ENCODE measurements around the gene NAT16.

DNA sequence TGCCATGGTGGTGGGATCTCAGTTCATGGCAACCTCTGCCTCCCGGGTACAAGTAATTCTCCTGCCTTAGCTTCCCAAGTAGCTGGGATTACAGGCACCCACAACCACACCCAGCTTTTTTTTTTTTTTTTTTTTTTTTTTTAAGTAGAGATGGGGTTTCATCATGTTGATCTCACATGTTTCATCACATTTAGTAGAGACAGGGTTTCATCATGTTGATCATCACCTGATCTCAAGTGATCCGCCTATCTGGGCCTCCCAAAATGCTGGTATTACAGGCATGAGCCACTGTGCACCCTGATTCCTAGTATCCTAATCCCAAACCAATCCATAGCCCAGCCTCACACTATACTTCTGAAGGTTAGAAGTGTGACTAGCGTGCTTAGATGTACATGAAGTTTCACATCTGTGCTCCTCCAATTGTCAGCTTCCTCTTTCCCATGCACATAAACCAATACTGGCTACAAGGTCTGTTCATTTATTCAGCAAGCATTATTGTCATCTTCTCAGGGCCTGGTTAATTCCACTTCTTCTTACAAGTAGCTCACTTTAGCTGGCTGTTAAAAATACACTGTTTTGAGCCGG, 6.8 kb upstream of the NAT16 start:
- TF ChIP-seq, protein P1, sequence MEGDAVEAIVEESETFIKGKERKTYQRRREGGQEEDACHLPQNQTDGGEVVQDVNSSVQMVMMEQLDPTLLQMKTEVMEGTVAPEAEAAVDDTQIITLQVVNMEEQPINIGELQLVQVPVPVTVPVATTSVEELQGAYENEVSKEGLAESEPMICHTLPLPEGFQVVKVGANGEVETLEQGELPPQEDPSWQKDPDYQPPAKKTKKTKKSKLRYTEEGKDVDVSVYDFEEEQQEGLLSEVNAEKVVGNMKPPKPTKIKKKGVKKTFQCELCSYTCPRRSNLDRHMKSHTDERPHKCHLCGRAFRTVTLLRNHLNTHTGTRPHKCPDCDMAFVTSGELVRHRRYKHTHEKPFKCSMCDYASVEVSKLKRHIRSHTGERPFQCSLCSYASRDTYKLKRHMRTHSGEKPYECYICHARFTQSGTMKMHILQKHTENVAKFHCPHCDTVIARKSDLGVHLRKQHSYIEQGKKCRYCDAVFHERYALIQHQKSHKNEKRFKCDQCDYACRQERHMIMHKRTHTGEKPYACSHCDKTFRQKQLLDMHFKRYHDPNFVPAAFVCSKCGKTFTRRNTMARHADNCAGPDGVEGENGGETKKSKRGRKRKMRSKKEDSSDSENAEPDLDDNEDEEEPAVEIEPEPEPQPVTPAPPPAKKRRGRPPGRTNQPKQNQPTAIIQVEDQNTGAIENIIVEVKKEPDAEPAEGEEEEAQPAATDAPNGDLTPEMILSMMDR (IDR thresholded peaks at IDR 0.05): no peak
- no peak for TF ChIP-seq POLR2A (IDR thresholded peaks at IDR 0.05)
- TF ChIP-seq POLR2AphosphoS5 (IDR thresholded peaks at IDR 0.05): no peak
